ENCODE data around the gene SF3A1.
"Not testable (repeated sequence)": the region's sequence is repeated elsewhere in the genome, so short reads cannot be mapped to it uniquely, and the experiment has no call there.

Gene SF3A1, protein sequence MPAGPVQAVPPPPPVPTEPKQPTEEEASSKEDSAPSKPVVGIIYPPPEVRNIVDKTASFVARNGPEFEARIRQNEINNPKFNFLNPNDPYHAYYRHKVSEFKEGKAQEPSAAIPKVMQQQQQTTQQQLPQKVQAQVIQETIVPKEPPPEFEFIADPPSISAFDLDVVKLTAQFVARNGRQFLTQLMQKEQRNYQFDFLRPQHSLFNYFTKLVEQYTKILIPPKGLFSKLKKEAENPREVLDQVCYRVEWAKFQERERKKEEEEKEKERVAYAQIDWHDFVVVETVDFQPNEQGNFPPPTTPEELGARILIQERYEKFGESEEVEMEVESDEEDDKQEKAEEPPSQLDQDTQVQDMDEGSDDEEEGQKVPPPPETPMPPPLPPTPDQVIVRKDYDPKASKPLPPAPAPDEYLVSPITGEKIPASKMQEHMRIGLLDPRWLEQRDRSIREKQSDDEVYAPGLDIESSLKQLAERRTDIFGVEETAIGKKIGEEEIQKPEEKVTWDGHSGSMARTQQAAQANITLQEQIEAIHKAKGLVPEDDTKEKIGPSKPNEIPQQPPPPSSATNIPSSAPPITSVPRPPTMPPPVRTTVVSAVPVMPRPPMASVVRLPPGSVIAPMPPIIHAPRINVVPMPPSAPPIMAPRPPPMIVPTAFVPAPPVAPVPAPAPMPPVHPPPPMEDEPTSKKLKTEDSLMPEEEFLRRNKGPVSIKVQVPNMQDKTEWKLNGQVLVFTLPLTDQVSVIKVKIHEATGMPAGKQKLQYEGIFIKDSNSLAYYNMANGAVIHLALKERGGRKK

DNA sequence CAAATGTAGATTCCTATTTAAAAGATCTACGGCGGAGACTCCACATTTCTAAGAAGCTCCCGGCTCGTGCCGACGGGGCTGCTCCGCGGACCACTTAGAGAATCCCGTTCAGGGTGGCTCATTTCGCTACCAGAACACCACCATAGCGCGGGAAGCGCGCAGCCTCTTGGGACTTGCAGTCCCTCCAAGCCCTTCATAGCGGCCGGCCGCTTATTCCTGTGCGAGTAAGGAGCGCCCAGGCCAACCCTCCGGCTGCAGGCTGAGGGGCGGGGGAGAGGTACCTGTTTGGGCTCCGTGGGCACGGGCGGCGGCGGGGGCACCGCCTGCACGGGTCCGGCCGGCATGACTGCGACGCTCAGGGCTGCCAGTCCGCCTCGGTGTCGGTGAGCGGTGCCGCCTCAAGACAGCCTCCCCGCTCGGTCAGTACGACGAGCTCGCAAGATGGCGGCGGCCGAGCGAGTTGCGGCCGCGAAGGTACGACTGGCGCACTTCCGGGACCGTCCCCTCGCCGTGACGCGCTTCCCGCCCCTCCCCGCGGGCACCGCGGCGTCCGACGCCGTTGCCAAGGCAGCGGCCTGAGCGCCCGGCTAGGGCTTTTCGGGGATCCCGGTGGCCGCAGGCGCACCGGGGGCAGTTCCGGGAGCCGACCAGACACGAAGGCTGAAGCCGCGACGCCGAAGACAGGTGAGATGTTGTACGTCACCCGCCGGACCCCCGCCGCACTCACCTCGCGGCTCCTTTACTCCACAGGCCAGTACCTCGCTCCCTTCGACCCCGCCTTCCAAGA lies at the start of gene SF3A1, which contains the start of gene CCDC157:
Gene SF3A1, minus strand, starts transcription at position 446 of the 787 bp plus-strand sequence. Its CDS starts 102 bp downstream, at position 344.
Gene CCDC157, plus strand, starts transcription at position 559 of the 787 bp plus-strand sequence. CDS start 8,994 bp downstream, outside the sequence.
- peak; percentile 39 for DNase-seq (ENCODE audit: extremely low read depth, low read depth)
- TF ChIP-seq, protein P1, sequence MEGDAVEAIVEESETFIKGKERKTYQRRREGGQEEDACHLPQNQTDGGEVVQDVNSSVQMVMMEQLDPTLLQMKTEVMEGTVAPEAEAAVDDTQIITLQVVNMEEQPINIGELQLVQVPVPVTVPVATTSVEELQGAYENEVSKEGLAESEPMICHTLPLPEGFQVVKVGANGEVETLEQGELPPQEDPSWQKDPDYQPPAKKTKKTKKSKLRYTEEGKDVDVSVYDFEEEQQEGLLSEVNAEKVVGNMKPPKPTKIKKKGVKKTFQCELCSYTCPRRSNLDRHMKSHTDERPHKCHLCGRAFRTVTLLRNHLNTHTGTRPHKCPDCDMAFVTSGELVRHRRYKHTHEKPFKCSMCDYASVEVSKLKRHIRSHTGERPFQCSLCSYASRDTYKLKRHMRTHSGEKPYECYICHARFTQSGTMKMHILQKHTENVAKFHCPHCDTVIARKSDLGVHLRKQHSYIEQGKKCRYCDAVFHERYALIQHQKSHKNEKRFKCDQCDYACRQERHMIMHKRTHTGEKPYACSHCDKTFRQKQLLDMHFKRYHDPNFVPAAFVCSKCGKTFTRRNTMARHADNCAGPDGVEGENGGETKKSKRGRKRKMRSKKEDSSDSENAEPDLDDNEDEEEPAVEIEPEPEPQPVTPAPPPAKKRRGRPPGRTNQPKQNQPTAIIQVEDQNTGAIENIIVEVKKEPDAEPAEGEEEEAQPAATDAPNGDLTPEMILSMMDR (IDR thresholded peaks at IDR 0.05; ENCODE audit: low read depth, low read length, missing control alignments) = no peak
- H3K4me3 ChIP-seq (replicated peaks; ENCODE audit: low read depth, low read length) = peak within 1 kb of the TSS; percentile 78

DNA sequence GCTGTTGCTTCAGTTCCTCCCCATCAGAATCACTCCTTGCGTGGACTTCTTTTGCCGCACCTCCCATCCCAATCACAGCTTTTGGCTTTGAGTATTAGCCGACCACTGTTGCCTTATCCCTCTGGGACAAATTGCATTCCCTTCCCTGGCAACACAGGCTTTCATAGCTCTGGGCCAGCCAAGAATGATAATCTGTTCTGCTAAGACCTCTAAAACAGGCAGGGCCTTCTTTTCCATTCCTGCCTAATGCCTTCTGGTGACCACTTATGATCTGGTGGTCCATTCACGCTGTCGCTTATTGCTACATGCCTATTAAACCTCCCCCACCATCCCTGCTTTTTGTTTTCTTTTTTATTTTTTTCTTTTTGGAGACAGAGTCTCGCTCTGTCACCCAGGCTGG lies 49.7 kb upstream of the SF3A1 start:
- no peak overlapping the region for H3K4me3 ChIP-seq (replicated peaks; ENCODE audit: low read depth, low read length)
- TF ChIP-seq, protein P1 (IDR thresholded peaks at IDR 0.05; ENCODE audit: low read depth, low read length, missing control alignments) = no peak
- DNase-seq (ENCODE audit: extremely low read depth, low read depth) = no peak

DNA sequence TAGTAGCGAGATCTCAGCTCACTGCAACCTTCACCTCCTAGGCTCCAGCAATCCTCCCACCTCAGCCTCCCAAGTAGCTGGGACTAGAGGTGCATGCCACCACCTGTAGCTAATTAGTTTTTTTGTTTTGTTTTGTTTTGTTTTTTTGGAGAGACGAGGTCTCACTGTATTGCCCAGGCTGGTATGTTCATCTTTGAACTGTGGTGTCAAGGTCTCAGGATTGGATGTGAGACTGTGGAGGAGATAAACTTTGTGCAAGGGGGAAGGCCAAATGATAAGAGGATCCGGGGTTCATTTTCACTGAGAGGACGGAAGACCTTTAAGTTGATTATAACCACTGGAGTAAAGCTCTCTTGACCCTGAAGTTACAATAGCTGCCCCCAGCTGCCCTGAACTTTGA lies 49.0 kb upstream of the SF3A1 start:
- TF ChIP-seq, protein P1 (IDR thresholded peaks at IDR 0.05; ENCODE audit: low read depth, low read length, missing control alignments) = no peak
- no peak overlapping the region for H3K4me3 ChIP-seq (replicated peaks; ENCODE audit: low read depth, low read length)
- DNase-seq (ENCODE audit: extremely low read depth, low read depth) = no peak

DNA sequence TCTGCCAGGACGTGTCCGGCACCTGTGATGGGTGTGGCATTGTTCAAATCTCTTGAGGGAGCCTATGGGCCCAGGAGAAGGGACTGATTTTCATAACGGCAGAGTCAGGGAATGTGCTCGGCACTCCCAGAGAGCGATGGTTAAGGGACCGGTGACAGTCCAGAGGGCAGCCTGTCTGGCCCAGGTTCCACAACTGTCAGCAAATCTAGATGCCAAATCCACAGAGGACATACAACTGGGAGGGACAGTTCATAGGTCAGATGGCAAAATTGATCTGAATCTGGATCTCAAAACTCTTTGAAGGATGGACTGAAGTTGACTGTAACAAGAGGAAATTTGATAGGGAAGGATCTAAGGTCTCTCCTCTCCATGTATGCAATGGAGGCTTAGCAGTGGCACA lies 47.6 kb upstream of the SF3A1 start:
- no peak overlapping the region for H3K4me3 ChIP-seq (replicated peaks; ENCODE audit: low read depth, low read length)
- DNase-seq (ENCODE audit: extremely low read depth, low read depth) = no peak
- TF ChIP-seq, protein P1 (IDR thresholded peaks at IDR 0.05; ENCODE audit: low read depth, low read length, missing control alignments) = no peak

DNA sequence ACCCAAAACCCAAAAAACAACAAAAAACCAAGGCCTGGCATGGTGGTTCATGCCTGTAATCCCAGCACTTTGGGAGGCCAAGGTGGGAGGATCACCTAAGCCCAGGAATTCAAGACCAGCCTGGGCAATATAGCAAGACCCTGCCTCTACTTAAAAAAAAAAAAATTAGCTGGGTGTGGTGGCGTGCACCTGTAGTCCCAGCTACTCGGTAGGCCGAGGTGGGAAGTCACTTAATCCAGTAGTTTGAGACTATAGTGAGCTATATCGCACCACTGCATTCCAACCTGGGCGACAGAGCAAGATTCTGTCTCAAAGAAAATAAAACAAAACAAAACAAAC lies 46.0 kb upstream of the SF3A1 start:
- H3K4me3 ChIP-seq (replicated peaks; ENCODE audit: low read depth, low read length); DNase-seq (ENCODE audit: extremely low read depth, low read depth): not testable (repeated sequence)

DNA sequence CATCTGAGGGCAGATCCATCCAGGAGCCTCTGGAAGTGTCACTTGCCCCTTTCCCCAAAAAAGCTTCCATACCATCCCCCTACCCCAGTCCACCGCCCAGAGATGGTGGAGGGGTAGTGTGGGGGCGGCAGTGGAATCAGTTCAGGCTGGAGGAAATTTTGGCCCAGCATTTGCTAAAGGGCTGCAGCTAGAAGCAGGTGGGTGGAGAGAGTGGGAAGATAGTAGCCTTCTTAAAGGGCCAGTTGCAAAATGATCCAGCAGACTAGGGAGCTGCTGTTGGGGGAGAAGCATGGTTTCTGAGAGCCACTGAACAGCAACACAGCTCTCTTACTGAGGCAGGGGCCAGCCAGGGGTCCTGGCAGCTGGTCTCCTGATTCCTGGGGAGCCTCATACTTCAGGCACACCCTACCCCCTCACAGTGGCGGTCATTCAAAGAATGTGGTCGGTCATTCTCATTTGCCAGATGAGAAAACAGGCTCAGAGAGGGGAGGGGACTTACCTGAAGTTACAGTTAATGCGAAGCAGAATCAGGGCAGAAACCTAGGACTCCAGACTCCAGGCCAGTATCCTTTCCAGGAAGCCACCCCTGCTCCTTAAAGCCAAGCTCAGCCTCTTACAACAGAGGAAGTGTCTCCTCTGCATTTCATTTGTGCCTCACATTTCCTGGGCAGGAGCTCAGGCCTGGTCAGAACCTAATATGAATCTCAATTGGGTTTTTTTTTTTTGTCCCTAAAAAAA lies 45.5 kb upstream of the SF3A1 start:
- TF ChIP-seq, protein P1 (IDR thresholded peaks at IDR 0.05; ENCODE audit: low read depth, low read length, missing control alignments) = no peak
- H3K4me3 ChIP-seq (replicated peaks; ENCODE audit: low read depth, low read length) = no peak overlapping the region
- no peak for DNase-seq (ENCODE audit: extremely low read depth, low read depth)

DNA sequence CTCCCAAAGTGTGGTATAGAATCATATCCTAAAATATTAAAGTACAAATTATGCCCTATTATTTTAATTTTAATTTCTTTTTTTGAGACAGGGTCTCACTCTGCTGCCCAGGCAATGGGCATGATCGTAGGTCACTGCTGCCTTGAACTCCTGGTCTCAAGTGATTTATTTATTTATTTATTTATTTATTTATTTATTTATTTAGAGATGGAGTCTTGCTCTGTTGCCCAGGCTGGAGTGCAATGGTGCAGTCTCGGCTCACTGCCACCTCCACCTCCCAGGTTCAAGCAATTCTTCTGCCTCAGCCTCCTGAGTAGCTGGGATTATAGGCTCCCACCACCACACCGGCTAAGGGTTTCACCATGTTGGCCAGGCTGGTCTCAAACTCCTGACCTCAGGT lies 44.3 kb upstream of the SF3A1 start:
- H3K4me3 ChIP-seq (replicated peaks; ENCODE audit: low read depth, low read length); DNase-seq (ENCODE audit: extremely low read depth, low read depth): not testable (repeated sequence)
